Measurements from ENCODE around the gene CRISPLD2.

The CRISPLD2 gene

DNA sequence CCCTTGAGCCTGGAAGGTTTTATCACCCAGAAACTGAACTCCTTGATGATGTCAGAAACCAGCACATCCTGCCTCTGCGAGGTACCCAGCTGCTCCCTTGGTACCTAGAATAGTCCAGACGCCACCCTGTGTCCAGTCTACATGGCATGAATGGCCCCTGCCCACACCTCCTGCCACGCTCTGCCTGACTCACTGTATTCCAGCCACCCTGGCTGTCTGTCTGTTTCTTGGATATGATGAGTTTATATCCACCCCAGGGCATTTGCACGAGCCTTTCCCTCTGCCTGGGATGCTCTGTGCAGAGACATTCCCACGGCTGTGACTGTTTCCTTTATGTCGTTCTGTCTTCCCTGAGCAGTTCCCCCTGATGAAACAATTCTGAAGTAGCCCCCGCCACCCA lies 68.7 kb downstream of the CRISPLD2 start:
- no peak for DNase-seq

DNA sequence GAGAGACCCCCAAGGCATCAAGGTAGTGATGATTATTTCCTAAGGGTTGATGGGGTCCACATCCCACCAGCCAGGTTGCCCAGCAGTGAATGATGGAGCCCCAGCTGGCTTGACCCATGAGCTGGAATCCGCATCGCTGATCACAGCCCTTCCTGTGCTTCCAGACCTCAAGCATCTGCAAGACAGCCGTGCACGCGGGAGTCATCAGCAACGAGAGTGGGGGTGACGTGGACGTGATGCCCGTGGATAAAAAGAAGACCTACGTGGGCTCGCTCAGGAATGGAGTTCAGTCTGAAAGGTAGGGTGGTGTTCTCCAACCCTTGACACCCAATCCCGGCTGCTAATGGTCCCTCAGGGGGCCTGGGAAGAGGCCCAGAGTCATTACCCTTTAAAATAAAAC lies 69.3 kb downstream of the CRISPLD2 start:
- no peak for DNase-seq

DNA sequence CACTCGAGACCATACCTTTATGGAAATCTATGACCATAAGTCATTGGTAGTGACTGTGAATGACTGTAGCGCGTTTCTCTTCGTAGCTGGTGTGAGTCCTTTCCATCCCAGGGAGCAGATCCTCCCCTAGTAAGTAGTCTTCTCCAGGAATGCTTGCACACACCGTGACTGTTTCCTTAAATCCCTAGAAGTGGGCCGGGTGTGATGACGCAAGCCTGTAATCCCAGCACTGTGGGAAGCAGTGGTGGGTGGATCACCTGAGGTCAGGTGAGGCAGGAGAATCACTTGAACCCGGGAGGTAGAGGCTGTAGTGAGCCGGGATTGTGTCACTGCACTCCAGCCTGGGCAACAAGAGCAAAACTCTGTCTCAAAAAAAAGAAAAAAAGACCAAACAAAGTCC lies 70.6 kb downstream of the CRISPLD2 start:
- DNase-seq, result no peak

DNA sequence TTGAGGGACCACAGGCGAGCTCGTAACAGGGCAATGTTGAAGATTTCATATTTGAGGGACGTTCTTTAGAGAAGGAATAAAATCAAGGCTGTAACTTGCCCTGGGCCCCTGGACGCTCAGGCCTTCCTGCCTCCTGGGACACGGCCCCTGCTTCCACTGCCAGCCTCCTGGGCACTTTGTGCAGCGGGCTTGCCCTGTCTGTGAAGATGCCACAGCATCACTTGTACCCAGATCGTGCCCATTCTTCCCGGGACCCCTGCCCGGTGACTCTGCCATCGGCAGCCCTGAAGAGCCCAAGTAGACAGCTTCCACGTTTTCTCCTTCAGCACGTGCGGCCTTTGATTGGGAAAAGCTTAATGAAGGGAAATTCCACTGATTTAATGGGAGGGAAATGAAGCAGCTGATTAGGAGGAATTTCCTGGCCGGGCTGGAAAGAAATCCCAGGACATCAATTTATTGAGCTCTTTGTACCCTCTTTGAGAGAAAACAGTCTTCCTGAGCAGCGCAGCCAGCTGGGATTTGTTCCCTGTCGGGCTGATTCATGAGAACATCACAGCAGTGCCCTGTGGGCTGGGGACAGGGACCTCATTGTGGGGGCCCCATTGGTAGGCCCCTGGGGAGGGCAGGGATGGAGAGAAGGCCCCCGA lies 71.5 kb downstream of the CRISPLD2 start:
- no peak for DNase-seq

DNA sequence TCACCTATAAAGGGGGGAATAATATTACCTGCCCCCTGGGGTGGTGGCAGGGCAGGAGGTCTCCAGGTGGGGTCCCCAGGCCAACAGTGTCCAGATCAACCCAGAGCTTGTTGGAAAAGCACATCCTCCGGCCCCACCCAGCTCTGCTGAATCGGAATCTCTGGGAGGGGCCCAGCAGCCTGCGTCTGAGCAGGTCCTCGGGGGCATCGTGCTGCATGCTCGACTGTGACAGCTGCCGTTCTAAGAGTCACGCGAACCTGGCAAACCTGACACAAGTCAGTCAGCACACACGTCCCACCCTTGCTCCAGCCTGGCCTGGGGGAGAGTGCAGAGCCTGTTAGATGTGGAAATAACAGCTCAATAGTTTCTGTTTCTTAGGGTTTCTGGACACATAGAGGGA lies 72.3 kb downstream of the CRISPLD2 start:
- DNase-seq, result no peak

DNA sequence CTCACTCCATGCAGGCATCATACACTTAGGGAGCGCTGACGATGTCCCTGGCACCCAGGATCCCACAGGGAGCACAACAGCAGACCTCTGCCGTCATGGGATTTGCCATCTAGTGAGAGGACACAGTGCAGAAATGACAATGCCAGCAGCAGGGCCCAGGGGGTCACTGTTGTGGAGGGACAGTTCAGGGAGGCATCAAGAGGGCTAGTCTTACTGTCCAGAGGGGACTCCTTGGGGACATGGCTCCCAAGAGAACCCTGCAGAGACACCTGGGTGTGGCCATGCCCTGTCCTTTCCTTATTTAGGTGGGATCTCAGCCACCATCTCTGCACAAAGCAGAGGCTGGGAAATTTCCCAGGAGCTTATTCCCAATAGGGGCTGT lies 73.7 kb downstream of the CRISPLD2 start:
- no peak for DNase-seq

DNA sequence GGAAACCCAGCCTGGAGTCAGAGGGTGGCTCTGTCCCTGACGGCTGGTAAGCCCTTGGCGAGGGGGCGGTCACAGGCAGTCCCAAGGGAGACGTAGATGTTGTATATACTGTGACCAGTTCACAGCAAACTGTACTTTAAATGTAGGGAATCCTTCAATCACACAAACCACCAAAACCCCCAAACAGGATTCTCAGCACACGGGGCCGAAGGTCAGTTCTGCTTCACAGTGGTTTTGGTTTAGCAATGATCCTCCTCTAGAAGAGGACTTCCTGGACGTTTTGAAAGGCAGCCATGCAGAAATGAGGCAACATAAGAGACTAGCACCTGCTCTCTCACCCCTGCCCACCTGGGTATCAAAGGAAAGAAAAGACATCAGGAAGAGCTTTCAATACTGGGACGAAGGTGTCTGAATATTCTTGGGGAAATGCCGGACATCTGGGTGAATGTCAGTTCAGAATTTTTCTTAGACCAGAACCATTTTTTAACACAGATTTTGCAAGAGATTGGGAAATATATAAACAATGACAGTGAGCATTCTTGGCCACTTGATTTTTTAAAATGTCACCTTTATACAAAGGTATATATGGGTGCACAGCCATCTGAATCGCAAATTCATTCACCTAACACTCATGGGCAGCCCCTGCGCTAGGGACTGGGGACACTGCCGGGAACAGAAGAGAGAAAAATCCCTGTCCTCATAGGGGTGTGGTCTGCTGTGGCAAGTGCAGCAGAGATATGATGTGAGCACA lies 74.2 kb downstream of the CRISPLD2 start:
- DNase-seq, result no peak

DNA sequence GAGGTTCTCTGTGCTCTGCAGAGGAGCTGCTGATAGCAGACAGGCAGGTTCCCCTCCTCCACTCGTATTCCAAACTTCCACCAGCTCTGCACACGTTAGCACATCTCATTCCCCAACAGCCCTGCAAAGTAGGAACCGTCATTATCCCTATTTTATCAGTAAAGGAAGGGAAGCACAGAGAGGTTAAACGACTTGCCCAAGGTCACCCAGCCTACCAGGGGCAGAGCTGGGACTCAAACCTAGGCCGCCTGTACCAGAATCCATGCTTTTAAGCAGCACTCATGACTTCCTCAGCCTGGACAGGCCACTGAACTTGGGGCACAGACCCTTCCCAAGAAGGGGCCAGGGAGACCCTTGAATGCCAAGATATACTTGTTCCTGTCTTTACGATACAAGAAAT lies 75.2 kb downstream of the CRISPLD2 start:
- no peak for DNase-seq

DNA sequence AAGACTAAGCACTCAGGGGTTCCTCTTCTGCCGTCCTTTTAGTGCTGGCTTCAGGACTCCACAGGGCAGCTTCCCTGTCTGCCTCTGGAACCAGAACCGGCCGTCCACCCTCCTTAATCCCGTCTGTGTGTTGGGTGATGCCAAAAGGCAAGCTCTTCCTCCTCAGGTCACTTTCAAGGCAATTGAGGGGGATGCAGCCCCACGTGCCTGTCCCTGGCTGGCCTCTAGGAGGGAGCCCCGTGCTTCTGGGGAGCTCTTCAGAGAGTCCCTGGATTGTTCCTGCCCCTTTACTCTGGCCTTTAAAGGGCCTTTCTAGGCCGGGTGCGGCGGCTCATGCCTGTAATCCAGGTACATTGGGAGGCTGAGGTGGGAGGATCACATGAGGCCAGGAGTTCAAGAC lies 77.1 kb downstream of the CRISPLD2 start:
- DNase-seq, result no peak

DNA sequence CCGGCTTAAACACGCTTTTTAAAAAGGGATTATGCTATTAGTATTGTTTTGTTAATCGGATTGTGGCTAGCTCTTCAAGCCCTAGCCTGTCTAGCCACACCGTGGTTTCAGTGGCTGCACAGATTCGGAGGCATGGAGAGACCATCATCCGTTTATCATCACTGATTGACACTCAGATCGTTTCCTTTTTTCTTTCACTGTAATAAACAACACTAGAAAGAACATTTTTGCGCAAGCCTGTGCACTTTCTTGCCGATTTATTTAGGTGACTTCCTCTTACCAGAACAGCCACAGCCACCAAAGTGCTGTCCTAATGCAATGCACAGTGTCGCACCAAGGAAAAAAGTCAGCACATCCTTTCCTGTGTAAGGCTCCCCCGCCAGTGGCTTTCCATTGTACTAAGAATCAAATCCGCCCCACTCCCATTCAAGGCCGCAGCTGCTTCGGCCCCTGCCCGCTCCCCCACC lies 78.2 kb downstream of the CRISPLD2 start:
- DNase-seq, result no peak

DNA sequence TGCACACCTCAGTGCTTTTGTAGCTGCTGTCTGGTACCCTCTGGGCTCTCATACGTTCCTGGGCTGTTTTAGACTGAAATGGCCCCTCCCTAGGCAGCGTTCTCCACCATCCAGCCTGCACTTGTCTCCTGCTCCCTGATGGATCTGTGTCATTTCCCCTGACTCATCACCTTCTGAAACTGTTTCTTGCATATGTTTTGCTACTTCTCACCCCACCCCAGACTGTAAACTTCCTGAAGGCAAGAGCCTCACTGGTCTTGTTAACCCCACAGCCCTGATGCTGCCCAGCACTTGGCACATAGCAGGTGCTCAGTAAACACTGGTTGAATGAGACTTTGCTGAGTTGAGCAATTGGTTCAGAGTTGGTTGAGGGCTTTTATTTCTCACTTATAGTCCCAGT lies 78.7 kb downstream of the CRISPLD2 start:
- no peak for DNase-seq

DNA sequence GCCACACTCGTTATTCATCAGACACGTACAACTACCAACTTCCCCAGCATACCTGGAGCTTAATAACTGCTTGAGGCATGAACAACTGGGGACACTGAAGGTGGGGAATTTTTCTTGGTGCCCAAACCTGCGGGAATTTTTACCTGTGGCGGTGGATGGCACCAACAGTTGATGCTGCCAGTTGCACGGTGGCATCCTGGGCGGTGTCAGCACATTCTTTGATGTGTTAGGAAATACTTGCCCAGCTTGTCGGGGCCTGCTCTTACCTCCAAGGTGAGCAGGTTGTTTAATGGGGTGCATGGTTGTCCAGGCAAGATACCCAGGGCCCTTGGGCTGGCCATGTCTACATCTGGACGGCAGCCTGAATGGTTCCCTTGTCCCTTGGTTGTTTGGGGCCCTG lies 79.6 kb downstream of the CRISPLD2 start:
- no peak for DNase-seq

DNA sequence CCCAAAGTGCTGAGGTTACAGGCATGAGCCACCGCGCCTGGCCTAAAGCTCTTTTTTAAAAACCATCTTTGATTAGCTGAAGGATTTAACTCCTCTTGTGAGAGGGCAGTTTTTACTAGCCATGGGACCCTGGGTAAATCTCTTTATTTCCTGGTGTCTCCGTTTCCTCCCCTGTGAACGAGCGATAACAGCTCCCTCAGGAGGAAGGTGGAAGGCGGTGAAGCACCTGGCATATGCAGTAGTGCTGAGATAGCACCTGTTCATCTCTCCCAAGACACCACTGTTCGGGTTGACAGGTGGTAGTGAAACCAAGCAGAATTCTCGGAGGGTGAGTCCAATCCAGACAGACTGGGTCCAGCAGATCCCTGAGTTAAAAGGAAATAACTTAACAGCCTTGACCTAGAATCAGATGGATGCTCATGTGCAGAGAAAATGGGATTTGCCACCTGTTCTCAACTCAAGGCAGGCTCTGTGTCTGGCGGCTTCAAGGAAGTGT lies 86.2 kb downstream of the CRISPLD2 start:
- DNase-seq, result no peak

DNA sequence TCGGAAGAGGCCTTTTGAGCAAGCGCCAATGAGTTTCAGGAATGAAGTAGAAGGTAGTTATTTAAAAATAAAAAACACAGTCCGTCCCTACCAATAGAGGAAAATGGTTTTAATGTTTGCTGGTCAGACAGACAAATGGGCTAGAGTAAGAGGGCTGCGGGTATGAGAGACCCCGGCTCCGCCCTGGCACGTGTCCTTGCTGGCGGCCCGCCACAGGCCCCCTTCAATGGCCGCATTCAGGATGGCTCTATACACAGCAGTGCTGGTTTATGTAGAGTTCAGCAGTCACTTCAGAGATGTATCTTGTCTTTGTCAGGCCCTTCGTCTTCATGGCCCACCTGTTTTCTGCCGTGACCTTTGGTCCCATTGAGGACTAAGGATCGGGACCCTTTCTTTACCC lies 87.3 kb downstream of the CRISPLD2 start:
- DNase-seq, result no peak

DNA sequence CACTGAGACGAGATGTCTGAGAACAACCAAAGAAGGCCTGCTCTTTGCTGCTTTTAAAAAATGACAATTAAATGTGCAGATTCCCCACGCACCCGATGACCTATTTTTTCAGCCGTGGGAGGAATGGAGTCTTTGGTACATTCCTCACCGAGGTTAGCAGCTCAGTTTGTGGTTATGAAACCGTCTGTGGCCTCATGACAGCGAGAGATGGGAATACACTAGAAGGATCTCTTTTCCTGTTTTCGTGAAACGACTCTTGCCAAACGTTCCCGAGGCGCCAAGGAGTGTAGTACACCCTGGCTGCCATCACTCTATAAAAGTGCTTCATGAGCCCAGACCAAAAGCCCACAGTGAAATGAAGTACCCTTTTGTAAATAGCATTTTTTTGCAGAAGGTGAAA lies 87.8 kb downstream of the CRISPLD2 start:
- no peak for DNase-seq

DNA sequence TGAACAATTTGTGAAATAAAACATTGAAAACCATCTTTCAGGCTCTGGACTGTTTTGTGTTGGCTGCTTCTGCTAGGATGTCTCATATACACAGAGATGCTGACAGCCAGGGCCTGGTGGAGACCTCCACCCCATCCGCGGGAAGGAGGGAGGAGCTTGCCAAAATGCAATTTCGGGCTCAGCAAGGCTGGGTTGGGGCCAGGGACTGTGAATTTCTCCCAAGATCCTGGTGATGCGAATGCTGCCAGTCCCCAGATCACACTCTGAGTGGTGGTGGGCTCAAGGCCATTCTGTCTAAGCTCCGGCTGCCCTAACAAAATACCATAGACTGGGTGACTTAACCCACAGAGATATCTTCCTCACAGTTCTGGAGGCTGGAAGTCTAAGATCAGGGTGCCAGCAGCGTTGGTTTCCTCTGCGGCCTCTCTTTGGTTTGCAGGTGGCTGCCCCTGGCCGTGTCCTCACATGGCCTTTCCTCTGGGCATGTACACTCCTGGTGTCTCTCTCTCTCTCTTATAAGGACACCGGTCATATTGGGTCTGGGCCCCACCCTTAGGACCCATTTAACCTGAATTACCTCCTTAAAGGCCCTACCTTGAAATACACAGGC lies 89.8 kb downstream of the CRISPLD2 start:
- no peak for DNase-seq

DNA sequence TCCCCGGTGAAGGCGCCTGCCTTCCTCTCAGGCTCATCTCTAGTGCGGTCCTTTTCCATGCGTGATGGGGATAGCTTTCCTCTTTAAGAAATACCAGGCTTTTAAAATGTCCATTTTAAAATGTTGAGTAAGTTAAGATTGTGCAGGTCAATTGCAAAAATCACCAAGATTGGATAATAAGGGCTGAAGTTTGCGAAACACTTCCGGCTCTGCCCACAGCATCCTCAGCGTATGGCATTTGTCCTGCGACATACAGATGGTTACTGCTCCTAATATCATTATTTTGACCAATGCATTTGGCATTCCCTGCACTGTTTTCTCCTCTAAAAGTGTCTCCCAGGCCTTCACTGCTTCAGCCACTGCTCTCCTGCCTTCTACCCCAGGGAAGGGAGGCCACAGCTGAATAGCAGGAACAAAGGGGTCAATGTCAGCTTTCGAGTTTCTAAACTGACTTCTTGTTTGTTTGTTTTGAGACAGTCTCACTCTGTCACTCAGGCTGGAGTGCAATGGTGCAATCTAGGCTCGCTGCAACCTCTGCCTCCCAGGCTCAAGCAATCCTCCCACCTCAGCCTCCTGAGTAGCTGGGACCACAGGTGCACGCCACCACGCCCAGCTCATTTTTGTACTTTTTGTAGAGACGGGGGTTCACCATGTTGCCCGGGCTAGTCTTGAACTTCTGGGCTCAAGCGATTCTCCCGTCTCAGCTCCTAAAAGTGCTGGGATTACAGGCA lies 91.9 kb downstream of the CRISPLD2 start:
- no peak for DNase-seq

DNA sequence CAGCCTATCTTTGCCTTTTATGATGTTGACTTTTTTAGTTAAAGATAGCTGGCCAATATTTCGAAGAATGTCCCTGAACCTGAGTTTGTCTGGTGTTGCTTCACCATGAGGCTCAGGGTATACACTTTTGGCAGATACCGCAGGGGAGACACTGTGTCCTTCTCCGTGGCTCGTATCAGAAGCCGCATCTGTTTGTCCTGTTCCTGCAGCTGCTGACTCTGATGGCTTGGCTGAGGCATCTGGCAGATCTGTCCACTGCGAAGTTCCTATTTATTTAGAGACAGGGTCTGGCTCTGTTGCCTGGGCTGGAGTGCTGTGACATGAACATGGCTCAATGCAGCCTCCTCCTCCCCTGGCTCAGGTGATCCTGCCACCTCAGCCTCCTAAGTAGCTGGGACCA lies 93.5 kb downstream of the CRISPLD2 start:
- no peak for DNase-seq

DNA sequence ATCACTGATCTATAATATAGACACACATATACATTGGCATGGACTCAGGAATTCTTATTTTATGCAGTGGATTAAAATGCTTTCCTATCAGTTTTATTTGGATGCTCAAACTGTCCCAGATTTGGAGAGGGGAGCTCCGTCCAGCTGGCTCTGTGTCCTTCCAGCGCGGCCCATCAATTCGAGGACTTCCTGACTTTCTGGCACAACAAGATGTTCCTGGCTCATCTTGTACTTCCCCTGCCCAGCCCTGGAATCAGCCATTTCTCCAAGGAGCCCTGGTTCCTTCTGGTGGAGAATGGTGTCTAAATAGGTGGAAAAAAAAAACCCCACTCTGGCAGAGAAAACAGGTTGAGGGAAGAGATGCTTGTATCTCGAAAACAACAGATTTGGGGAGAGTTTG lies 94.5 kb downstream of the CRISPLD2 start:
- no peak for DNase-seq

DNA sequence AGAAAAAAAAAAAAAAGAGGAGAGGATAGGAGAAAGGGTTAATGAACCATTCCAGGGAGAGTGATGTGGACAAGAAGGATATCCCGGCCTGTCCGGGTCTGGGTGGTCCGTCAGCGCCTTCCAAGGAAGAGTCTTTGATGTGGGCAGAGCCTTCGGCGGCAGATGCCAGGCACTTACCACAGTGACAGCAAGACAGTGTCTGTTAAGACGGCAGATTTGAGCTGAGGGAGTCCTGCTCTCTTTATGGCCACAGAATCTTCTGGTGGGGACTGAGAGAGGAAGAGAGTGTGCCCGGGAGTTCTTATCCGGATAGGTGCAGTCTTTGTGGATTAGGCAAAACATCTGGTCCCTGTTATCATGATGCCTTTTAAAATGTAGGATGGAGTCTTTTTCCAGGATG lies 96.4 kb downstream of the CRISPLD2 start:
- DNase-seq, result no peak

DNA sequence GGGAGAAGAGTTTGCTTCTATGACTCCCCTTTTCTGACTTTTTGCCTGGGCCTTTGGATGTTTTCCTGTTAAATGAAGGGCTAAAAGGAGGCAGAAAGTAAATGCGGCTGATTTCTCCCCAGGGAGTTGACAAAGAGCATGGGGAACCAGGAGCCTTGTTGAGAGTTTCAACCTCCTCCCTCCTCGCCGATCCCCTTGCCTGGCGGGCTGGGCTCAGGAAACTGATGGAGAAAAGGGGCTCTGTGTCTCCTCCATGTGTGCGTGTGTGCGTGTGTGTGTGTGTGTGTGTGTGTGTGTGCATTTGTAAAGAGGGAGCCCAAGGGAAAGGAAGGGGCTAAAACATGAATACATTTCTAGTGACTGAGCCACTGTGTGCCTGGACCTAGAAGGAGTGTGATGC lies 97.1 kb downstream of the CRISPLD2 start:
- no peak for DNase-seq

DNA sequence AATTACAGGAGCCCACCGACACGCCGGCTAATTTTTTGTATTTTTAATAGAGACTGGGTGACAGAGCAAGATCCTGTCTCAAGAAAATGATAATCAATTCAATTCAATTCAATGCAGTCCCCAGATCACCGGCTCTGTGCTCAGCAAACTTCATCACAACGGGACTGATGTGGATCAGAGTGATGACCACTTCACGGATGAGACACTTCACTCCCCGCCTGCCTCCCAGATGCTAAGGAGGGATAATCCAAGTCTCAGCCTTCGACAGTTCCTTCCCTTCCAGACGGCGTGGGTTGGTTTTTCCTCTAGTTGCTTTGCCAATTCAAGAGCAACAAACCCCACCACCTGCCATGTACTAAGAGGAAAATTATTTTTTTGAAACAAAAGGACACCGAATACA lies 97.7 kb downstream of the CRISPLD2 start:
- no peak for DNase-seq

Data from CD4-positive, alpha-beta T cell treated with Interleukin-17A for 1 hour (primary cell).